GM13976 (cell line): ENCODE data around the gene RAB44.

ENCODE experiments used
- DNase-seq: peaks from one replicate; pipeline ENCODE4 v3.0.0; 2012; ENCODE audit warnings: low spot score
- in situ Hi-C: fragments of 300-500 bp; cut with MboI; formaldehyde crosslinking; loops from one replicate; pipeline ENCODE4 v1.12.0; 2022; ENCODE audit warnings: low sequenced_read_pairs, mixed read lengths, inconsistent platforms; ENCODE audit not compliant: unreplicated experiment
- TF ChIP-seq, protein P1 (sequence below): IDR thresholded peaks from 2 replicates; pipeline ENCODE4 v1.5.1; 2012; ENCODE audit warnings: borderline replicate concordance, mild to moderate bottlenecking; ENCODE audit not compliant: insufficient read depth; ENCODE audit errors: extremely low read depth, missing control alignments, control extremely low read depth

Gene RAB44

DNA sequence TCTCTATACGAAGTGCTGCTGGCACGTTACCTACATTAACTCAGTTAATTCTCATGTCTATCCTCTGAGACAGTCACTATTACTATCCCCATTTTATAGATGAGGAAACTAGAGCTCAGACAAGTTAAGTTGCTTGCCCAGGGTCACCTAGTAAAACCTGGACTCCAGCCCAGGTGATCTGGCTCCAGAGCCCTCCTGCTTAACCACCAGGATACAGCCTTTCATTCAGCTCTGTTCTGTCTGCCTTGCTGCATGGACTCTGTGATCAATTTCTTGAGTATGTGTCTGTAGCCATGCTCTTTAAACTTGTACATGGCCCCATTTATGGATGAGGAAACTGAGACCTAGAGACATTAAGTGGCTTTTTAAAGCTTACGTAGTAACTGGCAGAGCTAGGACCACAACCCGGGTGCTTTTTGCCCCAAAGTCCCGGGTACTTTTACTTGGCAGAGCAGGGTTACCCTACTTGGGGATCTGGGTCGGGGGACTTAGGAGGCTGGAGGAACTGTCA lies 14.4 kb upstream of the RAB44 start:
- TF ChIP-seq, protein P1, sequence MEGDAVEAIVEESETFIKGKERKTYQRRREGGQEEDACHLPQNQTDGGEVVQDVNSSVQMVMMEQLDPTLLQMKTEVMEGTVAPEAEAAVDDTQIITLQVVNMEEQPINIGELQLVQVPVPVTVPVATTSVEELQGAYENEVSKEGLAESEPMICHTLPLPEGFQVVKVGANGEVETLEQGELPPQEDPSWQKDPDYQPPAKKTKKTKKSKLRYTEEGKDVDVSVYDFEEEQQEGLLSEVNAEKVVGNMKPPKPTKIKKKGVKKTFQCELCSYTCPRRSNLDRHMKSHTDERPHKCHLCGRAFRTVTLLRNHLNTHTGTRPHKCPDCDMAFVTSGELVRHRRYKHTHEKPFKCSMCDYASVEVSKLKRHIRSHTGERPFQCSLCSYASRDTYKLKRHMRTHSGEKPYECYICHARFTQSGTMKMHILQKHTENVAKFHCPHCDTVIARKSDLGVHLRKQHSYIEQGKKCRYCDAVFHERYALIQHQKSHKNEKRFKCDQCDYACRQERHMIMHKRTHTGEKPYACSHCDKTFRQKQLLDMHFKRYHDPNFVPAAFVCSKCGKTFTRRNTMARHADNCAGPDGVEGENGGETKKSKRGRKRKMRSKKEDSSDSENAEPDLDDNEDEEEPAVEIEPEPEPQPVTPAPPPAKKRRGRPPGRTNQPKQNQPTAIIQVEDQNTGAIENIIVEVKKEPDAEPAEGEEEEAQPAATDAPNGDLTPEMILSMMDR = no peak
- no peak for DNase-seq
- in situ Hi-C loops = loop anchor here (10.0 kb wide), 1 partner anchor 58 kb away; no protein-coding TSS in a partner anchor

DNA sequence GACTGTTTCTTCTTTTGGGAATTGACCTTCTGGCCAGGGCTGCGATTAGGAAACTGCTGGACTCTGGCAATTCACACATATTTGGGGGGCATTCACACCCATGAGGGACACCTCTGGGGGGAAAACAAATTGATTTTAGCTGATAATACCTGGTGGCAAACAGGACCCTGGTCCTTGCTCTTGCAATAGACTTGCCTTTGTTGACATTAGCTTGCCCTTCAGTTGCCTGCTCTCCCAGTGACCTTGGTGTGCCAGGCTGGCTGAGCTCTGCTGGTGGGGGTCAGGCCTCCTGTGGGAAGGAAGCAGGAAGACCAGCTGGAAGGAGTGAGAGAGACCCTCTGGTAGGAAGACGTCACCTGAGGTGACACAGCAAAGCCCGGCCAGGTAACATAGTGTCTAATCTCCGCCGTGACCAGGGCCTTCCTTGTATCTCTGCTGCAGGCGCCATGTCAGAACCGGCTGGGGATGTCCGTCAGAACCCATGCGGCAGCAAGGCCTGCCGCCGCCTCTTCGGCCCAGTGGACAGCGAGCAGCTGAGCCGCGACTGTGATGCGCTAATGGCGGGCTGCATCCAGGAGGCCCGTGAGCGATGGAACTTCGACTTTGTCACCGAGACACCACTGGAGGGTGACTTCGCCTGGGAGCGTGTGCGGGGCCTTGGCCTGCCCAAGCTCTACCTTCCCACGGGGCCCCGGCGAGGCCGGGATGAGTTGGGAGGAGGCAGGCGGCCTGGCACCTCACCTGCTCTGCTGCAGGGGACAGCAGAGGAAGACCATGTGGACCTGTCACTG lies 13.8 kb upstream of the RAB44 start:
- TF ChIP-seq, protein P1 = no peak
- in situ Hi-C loops = loop anchor here (10.0 kb wide), 1 partner anchor 59 kb away; no protein-coding TSS in a partner anchor
- DNase-seq = no peak

DNA sequence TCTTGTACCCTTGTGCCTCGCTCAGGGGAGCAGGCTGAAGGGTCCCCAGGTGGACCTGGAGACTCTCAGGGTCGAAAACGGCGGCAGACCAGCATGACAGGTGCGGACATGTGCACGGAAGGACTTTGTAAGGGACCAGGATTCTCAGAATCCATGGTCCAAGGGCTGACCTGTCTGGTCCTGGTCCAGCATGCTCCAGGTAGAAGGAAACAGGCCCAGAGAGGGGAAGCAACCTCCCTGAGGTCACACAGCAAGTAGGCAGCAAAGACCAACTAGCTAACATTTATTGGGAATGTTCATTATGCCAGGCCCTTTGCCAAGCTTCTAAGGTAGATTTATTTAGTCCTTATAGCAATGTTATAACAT lies 13.2 kb upstream of the RAB44 start:
- no peak for DNase-seq
- in situ Hi-C loops = loop anchor here (10.0 kb wide), 1 partner anchor 60 kb away; no protein-coding TSS in a partner anchor
- TF ChIP-seq, protein P1 = no peak

DNA sequence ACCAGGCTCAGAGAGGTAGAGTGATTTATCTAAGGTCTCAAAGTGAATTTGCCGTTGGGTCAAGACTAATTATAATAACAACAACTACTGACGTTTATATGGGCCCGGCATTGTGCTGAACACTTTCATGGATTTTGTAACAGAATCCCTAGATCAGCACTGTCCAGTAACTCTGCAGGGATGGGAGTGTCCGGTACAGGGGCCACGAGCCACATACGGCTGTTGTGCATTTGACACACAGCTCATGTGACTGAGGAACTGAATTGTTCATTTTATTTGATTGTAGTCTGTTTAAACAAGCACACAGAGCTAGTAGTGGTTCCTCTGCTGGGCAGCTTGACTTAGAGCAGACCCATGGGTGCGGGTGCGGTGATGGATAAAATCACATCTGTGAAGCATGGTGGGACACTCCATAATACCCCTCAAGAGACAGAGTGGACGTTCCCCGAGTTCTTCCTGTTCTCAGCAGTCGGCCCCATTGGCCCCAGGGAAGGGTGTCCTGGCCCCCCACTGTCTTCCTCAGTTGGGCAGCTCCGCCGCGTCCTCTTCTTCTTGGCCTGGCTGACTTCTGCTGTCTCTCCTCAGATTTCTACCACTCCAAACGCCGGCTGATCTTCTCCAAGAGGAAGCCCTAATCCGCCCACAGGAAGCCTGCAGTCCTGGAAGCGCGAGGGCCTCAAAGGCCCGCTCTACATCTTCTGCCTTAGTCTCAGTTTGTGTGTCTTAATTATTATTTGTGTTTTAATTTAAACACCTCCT lies 12.3 kb upstream of the RAB44 start:
- TF ChIP-seq, protein P1 = no peak
- DNase-seq = no peak
- in situ Hi-C loops = loop anchor here (10.0 kb wide), 1 partner anchor 61 kb away; no protein-coding TSS in a partner anchor

DNA sequence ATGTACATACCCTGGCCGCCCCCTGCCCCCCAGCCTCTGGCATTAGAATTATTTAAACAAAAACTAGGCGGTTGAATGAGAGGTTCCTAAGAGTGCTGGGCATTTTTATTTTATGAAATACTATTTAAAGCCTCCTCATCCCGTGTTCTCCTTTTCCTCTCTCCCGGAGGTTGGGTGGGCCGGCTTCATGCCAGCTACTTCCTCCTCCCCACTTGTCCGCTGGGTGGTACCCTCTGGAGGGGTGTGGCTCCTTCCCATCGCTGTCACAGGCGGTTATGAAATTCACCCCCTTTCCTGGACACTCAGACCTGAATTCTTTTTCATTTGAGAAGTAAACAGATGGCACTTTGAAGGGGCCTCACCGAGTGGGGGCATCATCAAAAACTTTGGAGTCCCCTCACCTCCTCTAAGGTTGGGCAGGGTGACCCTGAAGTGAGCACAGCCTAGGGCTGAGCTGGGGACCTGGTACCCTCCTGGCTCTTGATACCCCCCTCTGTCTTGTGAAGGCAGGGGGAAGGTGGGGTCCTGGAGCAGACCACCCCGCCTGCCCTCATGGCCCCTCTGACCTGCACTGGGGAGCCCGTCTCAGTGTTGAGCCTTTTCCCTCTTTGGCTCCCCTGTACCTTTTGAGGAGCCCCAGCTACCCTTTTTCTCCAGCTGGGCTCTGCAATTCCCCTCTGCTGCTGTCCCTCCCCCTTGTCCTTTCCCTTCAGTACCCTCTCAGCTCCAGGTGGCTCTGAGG lies 11.5 kb upstream of the RAB44 start:
- in situ Hi-C loops = loop anchor here (10.0 kb wide), 1 partner anchor 61 kb away; no protein-coding TSS in a partner anchor
- no peak for DNase-seq
- TF ChIP-seq, protein P1 = no peak

DNA sequence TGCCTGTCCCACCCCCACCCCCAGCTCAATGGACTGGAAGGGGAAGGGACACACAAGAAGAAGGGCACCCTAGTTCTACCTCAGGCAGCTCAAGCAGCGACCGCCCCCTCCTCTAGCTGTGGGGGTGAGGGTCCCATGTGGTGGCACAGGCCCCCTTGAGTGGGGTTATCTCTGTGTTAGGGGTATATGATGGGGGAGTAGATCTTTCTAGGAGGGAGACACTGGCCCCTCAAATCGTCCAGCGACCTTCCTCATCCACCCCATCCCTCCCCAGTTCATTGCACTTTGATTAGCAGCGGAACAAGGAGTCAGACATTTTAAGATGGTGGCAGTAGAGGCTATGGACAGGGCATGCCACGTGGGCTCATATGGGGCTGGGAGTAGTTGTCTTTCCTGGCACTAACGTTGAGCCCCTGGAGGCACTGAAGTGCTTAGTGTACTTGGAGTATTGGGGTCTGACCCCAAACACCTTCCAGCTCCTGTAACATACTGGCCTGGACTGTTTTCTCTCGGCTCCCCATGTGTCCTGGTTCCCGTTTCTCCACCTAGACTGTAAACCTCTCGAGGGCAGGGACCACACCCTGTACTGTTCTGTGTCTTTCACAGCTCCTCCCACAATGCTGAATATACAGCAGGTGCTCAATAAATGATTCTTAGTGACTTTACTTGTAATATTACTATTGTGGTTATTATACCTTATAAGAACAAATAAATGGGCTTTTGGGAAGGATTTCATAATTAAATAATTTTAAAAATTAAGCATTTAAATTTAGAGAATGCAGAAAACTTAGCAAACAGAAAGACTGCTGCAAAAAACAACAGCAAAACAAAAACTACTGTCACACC lies 10.7 kb upstream of the RAB44 start:
- in situ Hi-C loops = loop anchor here (10.0 kb wide), 1 partner anchor 62 kb away; no protein-coding TSS in a partner anchor
- no peak for DNase-seq
- TF ChIP-seq, protein P1 = no peak
